ENCODE measurements around the gene CLEC16A.

The CLEC16A gene

DNA sequence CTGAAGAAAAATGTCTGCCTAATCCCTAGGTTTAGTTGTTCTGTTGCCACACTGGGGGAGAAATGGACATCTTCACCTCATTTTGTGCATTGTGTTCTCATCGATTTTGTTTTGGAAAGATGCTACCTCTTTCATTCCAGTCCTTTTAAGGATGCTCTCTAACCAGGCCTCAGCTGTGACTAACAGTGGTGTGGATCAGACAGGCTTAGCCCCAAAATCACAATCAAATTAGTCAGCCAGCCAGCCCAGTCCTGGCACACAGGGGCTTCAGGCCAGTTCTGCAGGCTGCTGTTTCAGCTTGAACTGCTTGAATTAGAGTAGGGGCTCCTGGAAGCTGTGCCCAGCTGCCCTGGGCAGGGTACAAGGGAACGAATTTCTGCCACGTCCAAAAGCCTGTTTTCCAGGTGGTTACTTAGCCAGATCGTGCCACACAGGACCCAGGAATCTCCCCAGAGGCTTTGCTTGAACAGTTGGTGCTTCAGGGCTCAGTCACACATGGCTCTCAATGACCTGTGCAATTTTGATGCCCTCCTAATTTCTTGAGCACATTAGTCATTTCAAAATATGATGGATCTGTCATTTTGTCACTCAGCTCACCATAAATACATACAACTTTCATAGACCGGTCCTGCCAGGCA lies 60.7 kb downstream of the CLEC16A start:
- no peak overlapping the region for H3K4me3 ChIP-seq
- peaks cover 0 to 16% (median 0%) of the 10 kb centered on the region in 4 donors for H3K4me1 ChIP-seq
- intact Hi-C loops (cut with DNase I; ENCODE audit: low total_unique reads) = no loop called here
- no peaks in the 10 kb centered on the region for H3K27me3 ChIP-seq
- H3K9me3 ChIP-seq = no peaks in the 10 kb centered on the region
- TF ChIP-seq CTCF (IDR thresholded peaks at IDR 0.05) = no peak
- DNase-seq = no peak
- H3K36me3 ChIP-seq = peaks cover 6 to 34% (median 21%) of the 10 kb centered on the region in 3 donors
- H3K27ac ChIP-seq = peak overlapping the region in 1 of 2 donors; percentile 37

DNA sequence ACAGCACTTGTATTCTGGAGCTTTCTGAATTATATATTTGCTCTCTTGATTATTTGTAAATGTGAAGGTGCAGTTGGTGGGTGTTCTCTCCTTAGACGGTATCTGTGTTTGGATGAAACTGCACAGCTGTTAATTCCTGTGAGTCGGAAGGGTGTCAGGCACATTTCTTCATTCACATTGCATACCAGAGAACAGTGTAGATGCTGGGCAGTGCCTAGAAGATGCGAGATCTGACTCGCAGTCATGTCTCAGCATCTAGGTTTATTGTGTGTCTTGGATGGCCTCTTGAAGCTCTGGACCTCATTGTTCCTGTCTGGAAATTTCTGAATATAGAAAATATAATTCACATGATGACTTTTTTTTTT lies 61.2 kb downstream of the CLEC16A start:
- TF ChIP-seq CTCF (IDR thresholded peaks at IDR 0.05) = no peak
- Histone ChIP-seq H3K4me1 (peaks cover 0 to 16% (median 0%) of the 10 kb centered on the region in 4 donors), H3K27ac (no peak overlapping the region), H3K4me3 (no peak overlapping the region), H3K27me3 (no peaks in the 10 kb centered on the region), H3K36me3 (peaks cover 6 to 34% (median 21%) of the 10 kb centered on the region in 3 donors), H3K9me3 (no peaks in the 10 kb centered on the region)
- DNase-seq = no peak
- intact Hi-C loops (cut with DNase I; ENCODE audit: low total_unique reads) = no loop called here

- Histone ChIP-seq H3K4me1 (peaks cover 0 to 16% (median 0%) of the 10 kb centered on the region in 4 donors), H3K27me3 (no peaks in the 10 kb centered on the region), H3K4me3 (no peak overlapping the region), H3K36me3 (peaks cover 6 to 40% (median 21%) of the 10 kb centered on the region in 3 donors), H3K27ac (no peak overlapping the region), H3K9me3 (no peaks in the 10 kb centered on the region)
- intact Hi-C loops (cut with DNase I; ENCODE audit: low total_unique reads) = no loop called here
- TF ChIP-seq CTCF (IDR thresholded peaks at IDR 0.05) = no peak
- DNase-seq = no peak
Measured at GRCh38 chr16:11006656-11007055, 62.3 kb downstream of the CLEC16A start.

DNA sequence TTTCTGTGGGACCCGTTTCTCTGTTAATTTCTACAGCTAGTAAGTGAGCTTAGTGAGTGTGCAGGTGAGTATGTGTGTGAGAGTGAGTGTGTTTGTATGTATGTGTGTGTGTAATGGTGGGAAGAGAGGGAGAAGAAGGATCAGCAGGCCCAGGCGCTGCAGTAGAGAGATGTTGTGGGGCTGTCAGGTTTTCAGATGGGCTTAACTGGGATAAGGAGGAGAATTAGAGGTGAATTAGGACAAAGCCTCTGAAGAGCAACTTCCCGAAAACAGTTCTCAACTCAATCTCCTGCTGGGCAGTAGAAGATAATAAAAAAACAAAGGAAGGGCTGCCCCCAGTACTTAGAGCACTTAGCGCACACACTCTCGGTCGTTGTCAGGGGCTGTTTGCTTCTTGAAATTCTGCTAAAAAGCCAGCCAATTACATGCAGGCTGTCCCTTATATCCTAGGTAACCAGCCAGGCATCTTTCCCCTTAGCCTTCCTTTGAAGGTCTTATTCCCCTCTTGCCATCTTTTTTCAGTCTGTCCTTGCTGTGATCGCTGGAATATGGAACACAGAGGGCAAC lies 63.4 kb downstream of the CLEC16A start:
- no peak for TF ChIP-seq CTCF (IDR thresholded peaks at IDR 0.05)
- H3K27me3 ChIP-seq = no peaks in the 10 kb centered on the region
- intact Hi-C loops (cut with DNase I; ENCODE audit: low total_unique reads) = no loop called here
- H3K4me1 ChIP-seq = peaks cover 0 to 16% (median 0%) of the 10 kb centered on the region in 4 donors
- no peak overlapping the region for H3K4me3 ChIP-seq
- H3K27ac ChIP-seq = no peak overlapping the region
- H3K9me3 ChIP-seq = no peaks in the 10 kb centered on the region
- H3K36me3 ChIP-seq = peaks cover 6 to 36% (median 17%) of the 10 kb centered on the region in 3 donors
- no peak for DNase-seq

DNA sequence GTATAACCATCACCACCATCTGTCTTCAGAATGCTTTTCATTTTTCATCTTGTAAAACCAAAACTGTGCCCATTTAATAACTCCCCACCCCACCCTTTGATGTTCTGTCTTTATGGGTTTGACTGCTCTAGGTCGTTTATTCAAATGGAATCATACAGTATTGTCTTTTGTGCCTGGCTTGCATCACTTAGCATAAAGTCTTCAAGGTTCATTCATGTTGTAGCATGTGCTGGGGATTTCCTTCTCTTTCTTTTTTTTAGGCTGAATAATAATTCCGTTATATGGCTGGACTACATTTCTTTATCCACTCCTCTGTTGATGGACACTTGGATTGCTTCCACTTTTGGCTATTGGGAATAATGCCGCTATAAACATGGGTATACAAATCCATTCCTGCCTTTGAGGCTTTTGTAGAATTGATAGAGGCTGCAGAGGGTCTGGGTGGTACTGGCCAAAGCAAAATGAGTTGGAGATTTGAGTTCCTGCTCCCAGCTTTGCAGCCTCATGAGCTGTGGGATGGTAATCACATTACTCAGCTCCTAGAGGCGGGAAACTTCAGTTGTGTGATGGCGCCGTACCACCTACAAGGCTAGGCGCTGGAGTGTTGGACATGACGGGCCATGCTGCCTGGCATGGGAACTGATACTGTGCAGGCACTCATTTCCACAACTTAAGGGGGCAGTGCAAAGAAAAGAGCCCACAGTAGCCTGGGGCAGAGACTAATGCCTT lies 64.8 kb downstream of the CLEC16A start:
- intact Hi-C loops (cut with DNase I; ENCODE audit: low total_unique reads) = no loop called here
- peak in 1 of 2 donors; percentile 11 for DNase-seq
- Histone ChIP-seq H3K27me3 (no peaks in the 10 kb centered on the region), H3K9me3 (no peaks in the 10 kb centered on the region), H3K4me1 (peaks cover 0 to 13% (median 0%) of the 10 kb centered on the region in 4 donors), H3K4me3 (no peak overlapping the region), H3K36me3 (peaks cover 0 to 32% (median 9%) of the 10 kb centered on the region in 3 donors), H3K27ac (no peak overlapping the region)
- TF ChIP-seq CTCF (IDR thresholded peaks at IDR 0.05) = no peak

Measured in tibial artery (tissue), 4 donors.